22Rv1 (cell line): Measurements from ENCODE around the gene ZNF594.
"Not testable (repeated sequence)": the region's sequence is repeated elsewhere in the genome, so short reads cannot be mapped to it uniquely, and the experiment has no call there.

ENCODE experiments used
- H3K27ac ChIP-seq: fragments of 450-650 bp; 2 replicates; pipeline ENCODE4 v1.5.1; 2017
- ZFX ChIP-seq: fragments of 450-650 bp; IDR thresholded peaks from 2 replicates; pipeline ENCODE4 v1.6.1; 2017; ENCODE audit warnings: antibody characterized with exemption, borderline replicate concordance
- TF ChIP-seq, protein P1 (sequence below): fragments of 450-650 bp; IDR thresholded peaks from 2 replicates; pipeline ENCODE4 v1.5.1; 2017; ENCODE audit warnings: mild to moderate bottlenecking

Gene ZNF594

GRCh38 chr17:5164436-5164835, 27.2 kb downstream of the ZNF594 start:
- H3K27ac ChIP-seq = no peak overlapping the region
- no peak for TF ChIP-seq ZFX

DNA sequence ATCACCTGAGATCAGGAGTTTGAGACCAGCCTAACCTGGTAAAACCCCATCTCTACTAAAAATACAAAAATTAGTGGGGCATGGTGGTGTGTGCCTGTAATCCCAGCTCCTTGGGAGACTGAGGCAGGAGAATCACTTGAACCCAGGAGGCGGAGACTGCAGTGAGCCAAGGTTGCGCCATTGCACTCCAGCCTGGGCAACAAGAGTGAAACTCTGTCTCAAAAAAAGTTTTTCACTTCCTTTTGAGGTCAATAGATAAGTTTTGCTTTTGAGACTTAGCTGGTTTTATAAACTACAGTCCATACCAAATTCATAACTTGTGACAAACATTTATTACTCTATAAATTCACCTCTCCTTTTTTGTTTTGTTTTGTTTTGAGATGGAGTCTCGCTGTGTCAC, 29.9 kb downstream of the ZNF594 start:
- not testable (repeated sequence) for H3K27ac ChIP-seq

DNA sequence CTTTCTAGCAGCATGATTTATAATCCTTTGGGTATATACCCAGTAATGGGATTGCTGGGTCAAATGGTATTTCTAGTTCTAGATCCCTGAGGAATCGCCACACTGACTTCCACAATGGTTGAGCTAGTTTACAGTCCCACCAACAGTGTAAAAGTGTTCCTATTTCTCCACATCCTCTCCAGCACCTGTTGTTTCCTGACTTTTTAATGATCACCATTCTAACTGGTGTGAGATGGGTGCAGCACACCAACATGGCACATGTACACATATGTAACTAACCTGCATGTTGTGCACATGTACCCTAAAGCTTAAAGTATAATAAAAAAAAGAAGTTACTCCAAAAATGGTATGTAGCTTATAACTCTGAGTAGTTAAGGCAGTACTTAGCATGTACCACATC, 31.0 kb downstream of the ZNF594 start:
- H3K27ac ChIP-seq = not testable (repeated sequence)

GRCh38 chr17:5146122-5146521, 45.5 kb downstream of the ZNF594 start:
- not testable (repeated sequence) for H3K27ac ChIP-seq

- not testable (repeated sequence) for H3K27ac ChIP-seq
These were observed 48.8 kb downstream of the ZNF594 start for GRCh38 chr17:5142877-5143276.

- no peak overlapping the region for H3K27ac ChIP-seq
- TF ChIP-seq, protein P1, sequence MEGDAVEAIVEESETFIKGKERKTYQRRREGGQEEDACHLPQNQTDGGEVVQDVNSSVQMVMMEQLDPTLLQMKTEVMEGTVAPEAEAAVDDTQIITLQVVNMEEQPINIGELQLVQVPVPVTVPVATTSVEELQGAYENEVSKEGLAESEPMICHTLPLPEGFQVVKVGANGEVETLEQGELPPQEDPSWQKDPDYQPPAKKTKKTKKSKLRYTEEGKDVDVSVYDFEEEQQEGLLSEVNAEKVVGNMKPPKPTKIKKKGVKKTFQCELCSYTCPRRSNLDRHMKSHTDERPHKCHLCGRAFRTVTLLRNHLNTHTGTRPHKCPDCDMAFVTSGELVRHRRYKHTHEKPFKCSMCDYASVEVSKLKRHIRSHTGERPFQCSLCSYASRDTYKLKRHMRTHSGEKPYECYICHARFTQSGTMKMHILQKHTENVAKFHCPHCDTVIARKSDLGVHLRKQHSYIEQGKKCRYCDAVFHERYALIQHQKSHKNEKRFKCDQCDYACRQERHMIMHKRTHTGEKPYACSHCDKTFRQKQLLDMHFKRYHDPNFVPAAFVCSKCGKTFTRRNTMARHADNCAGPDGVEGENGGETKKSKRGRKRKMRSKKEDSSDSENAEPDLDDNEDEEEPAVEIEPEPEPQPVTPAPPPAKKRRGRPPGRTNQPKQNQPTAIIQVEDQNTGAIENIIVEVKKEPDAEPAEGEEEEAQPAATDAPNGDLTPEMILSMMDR = no peak
- TF ChIP-seq ZFX = no peak
These were observed 52.3 kb downstream of the ZNF594 start for GRCh38 chr17:5139458-5139732.

DNA sequence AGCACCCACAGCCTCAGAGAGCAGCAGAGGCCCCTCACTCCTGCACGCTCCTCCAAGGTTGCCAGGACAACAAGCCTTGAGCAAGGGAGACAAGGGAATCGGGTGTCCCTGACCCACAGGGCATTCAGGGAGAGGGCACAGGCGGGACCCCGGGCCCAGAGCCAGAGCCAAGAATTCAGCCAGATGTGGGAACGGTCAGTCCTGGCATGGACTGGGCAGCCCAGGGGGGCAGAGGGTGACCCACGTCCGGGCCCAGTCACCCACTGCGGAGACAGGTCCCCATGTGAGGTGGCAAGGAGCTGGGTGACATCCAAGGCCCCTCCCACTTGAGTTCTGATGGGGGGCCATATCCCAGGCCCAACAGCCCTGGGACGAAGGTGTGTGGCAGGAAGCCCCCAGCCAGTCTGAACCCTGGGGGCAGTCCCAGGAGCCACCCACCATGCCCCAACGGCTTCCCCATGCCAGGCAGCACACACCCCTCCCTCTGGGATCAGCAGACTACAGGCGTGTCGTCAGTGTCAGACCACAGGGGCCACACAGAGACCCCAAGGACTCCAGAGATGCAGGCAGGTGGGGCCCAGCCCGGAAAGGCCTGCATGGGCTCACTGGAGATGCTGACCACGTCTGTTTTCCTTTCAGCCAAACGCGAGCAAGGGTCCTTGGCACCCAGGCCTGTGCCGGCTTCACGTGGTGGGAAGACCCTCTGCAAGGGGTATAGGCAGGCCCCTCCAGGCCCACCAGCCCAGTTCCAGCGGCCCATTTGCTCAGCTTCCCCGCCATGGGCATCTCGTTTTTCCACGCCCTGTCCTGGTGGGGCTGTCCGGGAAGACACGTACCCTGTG, 52.8 kb downstream of the ZNF594 start:
- TF ChIP-seq, protein P1 = no peak
- TF ChIP-seq ZFX = no peak
- no peak overlapping the region for H3K27ac ChIP-seq

DNA sequence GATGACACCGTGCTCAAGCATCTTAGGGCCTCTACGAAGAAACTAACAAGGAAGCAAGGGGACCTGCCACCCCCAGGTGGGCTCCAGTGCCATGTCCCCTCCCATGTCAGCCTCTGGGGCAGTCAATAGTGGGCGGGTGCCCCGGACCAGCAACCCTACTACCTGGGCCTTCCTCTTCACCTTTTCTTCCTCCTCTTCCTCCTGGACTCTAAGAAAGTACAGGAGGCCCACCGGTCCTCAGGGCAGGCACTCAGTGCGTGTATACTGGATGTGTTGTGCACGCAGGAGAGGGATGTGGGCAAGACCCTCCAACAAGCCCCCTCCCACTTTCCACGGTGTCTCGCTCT, 53.5 kb downstream of the ZNF594 start:
- not testable (repeated sequence) for H3K27ac ChIP-seq

DNA sequence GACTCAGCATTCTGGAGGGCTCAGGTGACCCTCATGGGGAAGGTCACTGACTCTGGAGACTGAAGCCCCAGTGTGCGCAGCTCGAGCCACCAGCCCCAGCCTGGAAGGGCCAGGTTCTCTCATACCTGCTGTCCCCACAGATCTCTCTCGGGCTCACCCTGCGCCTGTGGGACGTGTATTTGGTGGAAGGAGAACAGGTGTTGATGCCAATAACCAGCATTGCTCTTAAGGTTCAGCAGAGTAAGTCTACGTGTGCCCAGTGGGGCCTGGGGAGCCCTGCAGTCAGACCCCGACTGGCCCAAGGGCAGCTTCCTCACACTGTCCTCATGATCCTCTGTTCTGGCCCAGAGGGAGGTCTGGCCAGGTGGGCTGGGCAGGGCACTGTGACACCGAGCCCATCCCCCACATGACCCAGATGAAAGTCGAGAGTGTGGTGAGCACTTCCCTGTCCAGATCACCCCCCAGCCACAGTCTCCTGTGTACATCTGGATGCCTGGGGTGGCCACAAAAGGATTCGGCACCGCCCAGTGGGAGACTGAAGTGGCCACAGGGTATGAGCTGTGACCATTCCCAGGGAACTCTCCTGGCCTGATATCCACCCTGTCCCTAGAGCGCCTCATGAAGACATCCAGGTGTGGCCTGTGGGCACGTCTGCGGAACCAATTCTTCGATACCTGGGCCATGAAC, 54.0 kb downstream of the ZNF594 start:
- H3K27ac ChIP-seq = not testable (repeated sequence)

DNA sequence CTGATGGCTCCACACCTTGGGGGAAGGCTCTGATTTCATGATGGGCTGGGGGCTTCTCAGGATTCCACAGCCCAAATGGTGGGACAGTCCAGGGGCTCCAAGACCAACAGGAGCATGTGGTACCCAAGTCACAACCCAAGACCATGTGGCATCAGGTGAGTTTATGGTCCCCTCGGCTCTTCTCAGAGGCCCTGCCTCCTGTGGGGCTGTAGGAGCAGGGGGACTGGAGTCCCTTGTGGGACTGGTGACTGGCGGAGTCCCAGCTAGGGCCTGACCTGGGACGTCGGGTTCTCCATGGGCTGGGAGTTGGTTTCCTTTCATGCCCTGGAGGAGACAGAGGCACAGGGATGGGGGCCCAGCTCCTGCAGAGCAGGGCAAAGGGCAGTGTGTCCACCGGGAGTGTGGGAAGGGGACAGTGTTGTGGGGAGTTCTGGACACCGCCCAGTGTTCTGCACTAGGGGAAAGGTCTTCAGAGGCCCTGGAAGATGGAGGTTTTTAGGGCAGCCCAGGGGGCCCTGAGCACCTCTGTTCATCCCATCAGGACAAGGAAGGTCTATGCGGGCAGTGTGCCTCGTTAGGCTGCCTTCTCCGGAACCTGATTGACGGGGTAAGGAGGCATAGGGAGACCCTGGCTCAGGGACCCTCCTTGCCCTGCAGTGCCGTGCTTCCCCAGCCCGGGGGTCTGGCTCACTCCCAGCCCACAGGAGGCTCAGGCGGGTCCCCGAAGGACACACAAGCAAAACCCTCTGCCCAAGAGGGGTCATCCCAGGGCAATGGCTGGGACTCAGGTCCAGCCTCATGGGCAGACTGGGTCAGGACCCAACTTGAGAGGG, 54.9 kb downstream of the ZNF594 start:
- not testable (repeated sequence) for H3K27ac ChIP-seq

DNA sequence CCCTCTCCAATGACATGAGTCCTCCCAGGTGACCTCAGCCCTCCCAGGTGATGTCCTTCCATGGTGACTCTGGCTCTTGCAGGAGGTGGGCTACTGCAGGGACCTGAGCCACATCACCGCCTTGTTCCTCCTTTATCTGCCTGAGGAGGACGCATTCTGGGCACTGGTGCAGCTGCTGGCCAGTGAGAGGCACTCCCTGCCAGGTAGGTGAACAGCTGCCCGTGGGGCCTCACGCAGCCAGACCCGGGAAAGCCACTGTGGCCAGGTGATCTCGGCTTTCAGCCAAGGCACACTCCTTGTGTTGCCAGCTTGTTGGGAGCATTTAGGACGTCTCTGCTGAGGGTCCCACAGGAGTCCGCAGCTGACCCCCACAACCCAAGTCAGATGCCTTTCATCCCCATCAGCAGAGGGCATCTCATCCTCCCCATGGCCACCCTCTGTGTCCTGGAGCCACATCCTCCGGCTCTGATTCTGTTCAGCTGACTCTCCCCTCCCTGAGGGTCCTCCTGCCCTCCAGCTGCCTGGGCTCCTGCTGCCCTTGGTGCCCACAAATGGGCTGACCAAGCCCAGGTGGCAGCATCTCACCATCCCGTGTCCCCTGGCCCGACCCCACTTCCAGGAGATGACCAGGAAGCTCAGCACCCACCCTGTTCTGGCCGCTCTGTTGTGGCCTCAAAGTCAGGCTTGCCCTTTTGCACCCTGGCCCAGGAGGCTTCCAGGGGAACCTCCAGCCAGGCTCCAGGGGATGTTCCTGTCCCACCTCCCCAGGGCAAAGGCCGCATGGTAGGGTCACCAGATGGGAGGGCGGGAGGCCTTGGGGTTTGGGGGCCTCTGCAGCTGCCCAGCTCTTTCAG, 55.7 kb downstream of the ZNF594 start:
- no peak overlapping the region for H3K27ac ChIP-seq
- no peak for TF ChIP-seq ZFX
- TF ChIP-seq, protein P1 = no peak

GRCh38 chr17:5135131-5135712, 56.4 kb downstream of the ZNF594 start:
- H3K27ac ChIP-seq = not testable (repeated sequence)

GRCh38 chr17:5134571-5134970, 57.1 kb downstream of the ZNF594 start:
- H3K27ac ChIP-seq = not testable (repeated sequence)

- H3K27ac ChIP-seq = not testable (repeated sequence)
These were observed 57.7 kb downstream of the ZNF594 start for GRCh38 chr17:5133961-5134360.
